WI38 (cell line): ENCODE measurements around the gene ZNF688.

Experiments
- H3K4me3 ChIP-seq: 2 replicates; pipeline ENCODE4 v1.5.1; 2011; ENCODE audit warnings: low read depth, mild to moderate bottlenecking, control low read depth, low read length
- TF ChIP-seq, protein P1 (sequence below): IDR thresholded peaks from 2 replicates; pipeline ENCODE4 v1.5.1; 2012; ENCODE audit warnings: low read depth, mild to moderate bottlenecking, control low read depth, low read length

Gene ZNF688

DNA sequence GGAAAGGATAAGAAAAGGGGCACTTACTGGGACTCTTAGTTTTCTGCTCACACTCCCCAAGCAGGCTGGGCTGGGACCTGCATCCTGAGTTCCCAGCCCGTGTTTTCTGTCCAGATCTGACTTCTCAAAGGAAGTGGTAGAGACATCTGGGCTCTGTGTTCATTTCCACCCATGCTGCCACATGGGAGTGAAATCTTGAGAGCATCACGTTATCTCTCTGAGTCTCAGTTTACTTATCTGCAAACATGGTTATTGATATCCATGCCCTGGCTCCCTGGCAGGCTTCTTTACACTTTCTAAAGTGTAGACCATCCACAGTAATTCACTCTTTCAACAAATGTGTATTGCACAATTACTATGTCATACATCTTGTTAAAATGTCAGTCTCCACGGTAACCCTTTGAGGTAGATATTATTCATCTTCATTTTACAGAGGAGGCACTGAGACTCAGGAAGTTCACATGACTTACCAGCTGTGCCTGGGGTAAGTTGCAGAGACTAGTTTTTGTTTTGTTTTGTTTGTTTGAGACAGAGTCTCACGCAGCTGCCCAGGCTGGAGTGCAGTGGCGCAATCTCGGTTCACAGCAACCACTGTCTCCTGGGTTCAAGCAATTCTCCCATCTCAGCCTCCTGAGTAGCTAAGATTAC, 3.4 kb downstream of the ZNF688 start:
- TF ChIP-seq, protein P1, sequence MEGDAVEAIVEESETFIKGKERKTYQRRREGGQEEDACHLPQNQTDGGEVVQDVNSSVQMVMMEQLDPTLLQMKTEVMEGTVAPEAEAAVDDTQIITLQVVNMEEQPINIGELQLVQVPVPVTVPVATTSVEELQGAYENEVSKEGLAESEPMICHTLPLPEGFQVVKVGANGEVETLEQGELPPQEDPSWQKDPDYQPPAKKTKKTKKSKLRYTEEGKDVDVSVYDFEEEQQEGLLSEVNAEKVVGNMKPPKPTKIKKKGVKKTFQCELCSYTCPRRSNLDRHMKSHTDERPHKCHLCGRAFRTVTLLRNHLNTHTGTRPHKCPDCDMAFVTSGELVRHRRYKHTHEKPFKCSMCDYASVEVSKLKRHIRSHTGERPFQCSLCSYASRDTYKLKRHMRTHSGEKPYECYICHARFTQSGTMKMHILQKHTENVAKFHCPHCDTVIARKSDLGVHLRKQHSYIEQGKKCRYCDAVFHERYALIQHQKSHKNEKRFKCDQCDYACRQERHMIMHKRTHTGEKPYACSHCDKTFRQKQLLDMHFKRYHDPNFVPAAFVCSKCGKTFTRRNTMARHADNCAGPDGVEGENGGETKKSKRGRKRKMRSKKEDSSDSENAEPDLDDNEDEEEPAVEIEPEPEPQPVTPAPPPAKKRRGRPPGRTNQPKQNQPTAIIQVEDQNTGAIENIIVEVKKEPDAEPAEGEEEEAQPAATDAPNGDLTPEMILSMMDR = no peak
- no peak overlapping the region for H3K4me3 ChIP-seq

DNA sequence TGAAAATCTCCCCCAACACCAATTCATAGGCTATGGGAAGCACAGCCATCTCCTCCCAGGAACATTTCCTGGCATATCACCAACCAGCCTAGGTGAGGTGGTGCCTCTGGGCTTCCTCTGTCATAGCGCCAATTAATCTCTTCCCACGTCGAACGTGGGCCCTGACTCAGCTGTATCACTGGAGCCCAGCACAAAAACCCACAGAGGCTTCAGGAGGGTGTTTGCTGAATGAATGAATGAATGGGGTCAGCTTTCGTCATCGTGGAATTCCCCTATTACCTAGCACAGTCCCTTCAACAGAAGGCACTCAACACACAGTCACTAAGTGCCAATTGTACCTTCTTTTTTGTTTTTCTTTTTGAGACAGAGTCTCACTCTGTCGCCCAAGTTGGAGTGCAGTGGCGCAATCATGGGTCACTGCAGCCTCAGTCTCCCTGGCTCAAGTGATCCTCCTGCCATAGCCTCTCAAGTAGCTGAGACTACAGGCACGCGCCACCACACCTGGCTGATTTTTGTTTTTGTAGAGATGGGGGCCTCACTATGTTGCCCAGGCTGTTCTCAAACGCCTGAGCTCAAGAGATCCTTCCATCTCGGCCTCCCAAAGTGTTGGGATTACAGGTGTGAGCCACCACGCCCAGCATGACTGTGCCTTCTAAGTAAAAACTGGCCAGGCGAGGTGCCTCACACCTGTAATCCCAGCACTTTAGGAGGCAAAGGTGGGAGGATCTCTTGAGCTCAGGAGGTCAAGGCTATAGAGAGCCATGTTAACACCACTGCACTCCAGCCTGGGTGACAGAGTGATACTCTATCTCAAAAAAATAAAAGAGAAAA, 4.1 kb downstream of the ZNF688 start:
- TF ChIP-seq, protein P1 = no peak
- no peak overlapping the region for H3K4me3 ChIP-seq

DNA sequence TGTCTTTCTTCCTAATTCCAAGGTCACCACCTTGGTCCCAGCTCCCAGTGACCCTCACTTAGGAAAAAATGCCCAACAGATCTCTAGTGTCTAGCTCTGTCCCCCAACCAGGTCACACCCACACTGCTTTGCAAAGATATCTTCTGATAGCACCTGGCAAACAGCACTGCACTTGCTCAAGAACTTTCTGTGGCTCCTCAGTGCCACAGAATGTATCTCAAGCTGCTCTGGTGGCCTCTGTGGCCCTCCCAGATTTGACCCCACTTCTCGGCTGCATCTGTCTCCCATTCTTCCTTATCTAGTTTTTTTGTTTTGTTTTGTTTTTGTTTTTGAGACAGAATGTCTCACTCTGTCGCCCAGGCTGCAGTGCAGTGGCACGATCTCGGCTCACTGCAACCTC, 5.0 kb downstream of the ZNF688 start:
- H3K4me3 ChIP-seq = no peak overlapping the region
- TF ChIP-seq, protein P1 = no peak

DNA sequence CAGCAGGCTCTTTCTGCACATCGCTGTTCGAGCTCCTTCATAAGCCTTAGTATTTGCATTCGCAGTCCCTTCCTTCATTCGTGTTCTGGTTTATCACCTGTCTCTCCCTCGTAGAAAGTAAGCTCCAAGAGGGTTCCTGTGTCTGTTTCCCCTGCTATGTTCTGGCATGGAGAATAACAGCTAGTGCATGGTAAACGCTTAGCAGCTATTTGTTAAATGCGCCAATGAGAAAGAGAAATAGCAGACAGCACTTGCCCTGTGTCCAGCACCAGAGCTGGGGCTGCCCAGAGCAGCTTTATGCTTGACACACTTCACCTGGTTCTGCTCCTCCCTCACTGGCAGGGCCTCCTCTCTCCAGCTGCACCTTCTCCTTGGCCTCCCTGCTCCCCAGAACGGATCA, 5.5 kb downstream of the ZNF688 start:
- TF ChIP-seq, protein P1 = no peak

DNA sequence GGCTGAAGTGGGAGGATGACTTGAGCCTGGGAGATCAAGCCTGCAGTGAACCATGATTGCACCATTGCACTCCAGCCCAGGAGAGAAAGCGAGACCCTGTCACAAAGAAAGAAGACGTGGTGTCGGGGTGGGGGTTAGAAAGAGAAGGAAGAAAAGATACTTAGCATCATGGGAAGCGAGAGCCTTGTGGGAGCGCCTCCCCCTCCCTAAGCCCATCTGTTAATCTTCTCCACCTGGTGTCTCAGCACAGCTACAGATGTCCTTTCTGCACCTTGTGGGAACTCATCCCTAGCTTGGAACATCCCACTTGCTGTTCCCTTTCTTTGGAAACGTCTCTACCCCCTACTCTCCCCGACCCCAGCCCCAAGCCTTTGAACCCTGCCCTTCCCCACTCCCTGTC, 6.0 kb downstream of the ZNF688 start:
- TF ChIP-seq, protein P1 = no peak
- no peak overlapping the region for H3K4me3 ChIP-seq

More for the DNA sequence above, 5.5 kb downstream of the ZNF688 start:
- no peak overlapping the region for H3K4me3 ChIP-seq

DNA sequence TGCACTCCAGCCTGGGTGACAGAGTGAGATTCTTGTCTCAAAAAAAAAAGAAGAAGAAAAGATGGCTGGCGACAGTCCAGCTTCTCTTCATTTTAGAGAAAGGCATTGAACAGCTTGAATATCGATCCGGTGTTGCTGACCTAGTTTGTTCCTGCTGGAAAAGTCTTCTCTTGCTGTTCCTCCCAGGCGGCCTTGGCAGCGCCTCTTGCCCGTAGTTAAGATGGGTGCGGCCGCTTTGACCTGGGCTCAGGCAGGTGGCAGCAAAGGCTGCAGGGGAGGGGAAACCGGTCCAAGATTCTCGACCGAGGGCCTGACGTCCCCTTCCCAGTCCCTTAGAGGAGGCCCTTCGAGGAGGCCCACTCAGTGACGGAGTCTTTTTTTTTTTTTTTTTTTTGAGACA, 9.5 kb downstream of the ZNF688 start:
- TF ChIP-seq, protein P1 = no peak
- no peak overlapping the region for H3K4me3 ChIP-seq
